GM23248 (cell line): ENCODE results near the gene MICAL2. TPM values are rescaled to one million over a fixed set of nuclear protein-coding genes. Genes with fewer than 3 reads are reported as not detected.
A peak's percentile ranks its signal among the peaks of the same experiment; 100 is the strongest.

Experiments used
- DNase-seq: peaks from one replicate; pipeline ENCODE4 v3.0.0-alpha.2; 2015
- H2AFZ ChIP-seq: fragments of 200-600 bp; sonication (generic); 2 replicates; pipeline ENCODE4 v1.6.1; 2016; ENCODE audit warnings: antibody characterized with exemption
- H3F3A ChIP-seq: fragments of 200-600 bp; sonication (generic); 2 replicates; pipeline ENCODE4 v1.6.1; 2016; ENCODE audit warnings: mild to moderate bottlenecking, antibody characterized with exemption, mixed run types; ENCODE audit not compliant: insufficient read depth
- H3K27ac ChIP-seq: fragments of 200-600 bp; sonication (generic); 2 replicates; pipeline ENCODE4 v1.5.1; 2016; ENCODE audit warnings: mild to moderate bottlenecking
- H3K27me3 ChIP-seq: fragments of 200-600 bp; sonication (generic); replicated peaks from 2 replicates; pipeline ENCODE4 v1.6.1; 2016; ENCODE audit warnings: mild to moderate bottlenecking; ENCODE audit not compliant: insufficient read depth
- H3K36me3 ChIP-seq: fragments of 200-600 bp; sonication (generic); 2 replicates; pipeline ENCODE4 v1.6.1; 2016; ENCODE audit warnings: low read depth, mild to moderate bottlenecking
- H3K4me1 ChIP-seq: fragments of 200-600 bp; sonication (generic); 2 replicates; pipeline ENCODE4 v1.6.1; 2016; ENCODE audit warnings: mild to moderate bottlenecking; ENCODE audit not compliant: insufficient read depth
- H3K4me2 ChIP-seq: fragments of 200-600 bp; sonication (generic); one replicate; pipeline ENCODE4 v1.6.1; 2016; ENCODE audit warnings: mild to moderate bottlenecking; ENCODE audit not compliant: unreplicated experiment
- H3K4me3 ChIP-seq: fragments of 200-600 bp; sonication (generic); 2 replicates; pipeline ENCODE4 v1.5.1; 2016; ENCODE audit warnings: mild to moderate bottlenecking
- H3K79me2 ChIP-seq: fragments of 200-600 bp; sonication (generic); 2 replicates; pipeline ENCODE4 v1.6.1; 2016; ENCODE audit warnings: mild to moderate bottlenecking; ENCODE audit not compliant: insufficient read depth
- H3K9ac ChIP-seq: fragments of 200-600 bp; sonication (generic); 2 replicates; pipeline ENCODE4 v1.6.1; 2016; ENCODE audit warnings: mild to moderate bottlenecking
- H3K9me2 ChIP-seq: fragments of 200-600 bp; sonication (generic); 2 replicates; pipeline ENCODE4 v1.6.1; 2016; ENCODE audit warnings: mixed run types, mild to moderate bottlenecking, moderate library complexity; ENCODE audit not compliant: insufficient read depth
- H3K9me3 ChIP-seq: fragments of 200-600 bp; sonication (generic); one replicate; pipeline ENCODE4 v1.6.1; 2017; ENCODE audit warnings: low read depth
- H4K20me1 ChIP-seq: fragments of 200-600 bp; sonication (generic); 2 replicates; pipeline ENCODE4 v1.6.0; 2016; ENCODE audit not compliant: insufficient read depth
- EZH2 ChIP-seq: fragments of 200-600 bp; sonication (generic); IDR thresholded peaks from 2 replicates; pipeline ENCODE4 v1.6.1; 2018; ENCODE audit warnings: antibody characterized with exemption, mild to moderate bottlenecking; ENCODE audit not compliant: insufficient read depth, poor library complexity, severe bottlenecking
- EZH2phosphoT487 ChIP-seq: fragments of 200-600 bp; sonication (generic); IDR thresholded peaks from 2 replicates; pipeline ENCODE4 v1.6.1; 2018; ENCODE audit warnings: antibody characterized with exemption, moderate library complexity, mild to moderate bottlenecking, low read depth; ENCODE audit not compliant: insufficient read depth
- WGBS, 2 experiments: methylation state at CpG; one replicate each; pipeline ENCODE4 v1.1.6; 2015 to 2017; ENCODE audit warnings: low lambda C conversion rate in 2 of 2, low coverage in 1 of 2; ENCODE audit errors: missing lambda C conversion rate in 2 of 2; 5-methylcytosine and 5-hydroxymethylcytosine counted together
- in situ Hi-C: fragments of 300-500 bp; cut with MboI; formaldehyde crosslinking; loops from 2 replicates; pipeline ENCODE4 v1.15.0; 2020
- polyA plus RNA-seq: library from polyadenylated mRNA; unstranded; fragments of >200 nt; fragmentation: Nextera tagmentation; extraction: Ambion mirVana; gene quantifications from 2 replicates; pipeline ENCODE4 v1.2.1, GENCODE V29; 2016
- total RNA-seq: library from RNA; depleted of rRNA; stranded (reverse); fragments of >200 nt; shearing (Covaris generic); gene quantifications from 2 replicates; pipeline ENCODE4 v1.2.3, GENCODE V29; 2014

MICAL2 gene
- total and polyA plus RNA-seq, 2 experiments from 2014 or later: 83.3 to 158 TPM

DNA sequence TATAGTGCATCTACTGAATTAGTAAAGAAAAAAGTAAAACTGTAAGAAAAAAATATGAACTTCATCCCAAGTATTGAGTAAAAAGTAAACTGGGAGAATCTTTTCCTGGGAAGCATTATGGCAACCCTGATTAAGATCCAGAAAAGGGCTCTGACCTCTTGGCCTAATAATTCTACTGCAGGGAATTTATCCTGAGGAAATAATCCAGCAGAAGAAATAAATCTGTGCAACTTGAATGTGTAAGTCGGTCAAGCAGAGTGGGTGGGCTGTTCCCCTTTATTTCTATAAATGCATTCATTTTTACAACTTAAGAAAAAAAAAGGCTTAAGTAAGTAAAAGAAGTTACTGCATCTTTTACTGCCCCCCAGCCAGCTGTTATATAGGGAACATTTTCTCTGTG is 155.7 kb downstream of the MICAL2 start:
- Histone ChIP-seq H4K20me1 (no peaks in the 10 kb centered on the region; the same call in 1 of the 2 replicates), H3F3A (0 out of 2 replicates have a peak, but pooled peaks cover 15% of the 10 kb centered on the region), H3K9me2 (no peaks in the 10 kb centered on the region), H3K4me1 (peaks cover 6% of the 10 kb centered on the region; the same call in 1 of the 2 replicates), H3K4me2 (no peak overlapping the region), H3K36me3 (peaks cover 22% of the 10 kb centered on the region), H3K27ac (no peak overlapping the region), H3K9me3 (no peaks in the 10 kb centered on the region), H3K4me3 (no peak overlapping the region), H3K27me3 (no peaks in the 10 kb centered on the region), H3K9ac (no peak overlapping the region), H3K79me2 (no peaks in the 10 kb centered on the region), H2AFZ (no peak overlapping the region)
- in situ Hi-C loops: loop anchor here (25.0 kb wide), 2 partner anchors 329 to 454 kb away; no protein-coding TSS in a partner anchor
- no peak for DNase-seq
- WGBS, 2 experiments: 100% methylated on average over 1 of the region's 1 CpG
- no peak for TF ChIP-seq EZH2
- no peak for TF ChIP-seq EZH2phosphoT487

DNA sequence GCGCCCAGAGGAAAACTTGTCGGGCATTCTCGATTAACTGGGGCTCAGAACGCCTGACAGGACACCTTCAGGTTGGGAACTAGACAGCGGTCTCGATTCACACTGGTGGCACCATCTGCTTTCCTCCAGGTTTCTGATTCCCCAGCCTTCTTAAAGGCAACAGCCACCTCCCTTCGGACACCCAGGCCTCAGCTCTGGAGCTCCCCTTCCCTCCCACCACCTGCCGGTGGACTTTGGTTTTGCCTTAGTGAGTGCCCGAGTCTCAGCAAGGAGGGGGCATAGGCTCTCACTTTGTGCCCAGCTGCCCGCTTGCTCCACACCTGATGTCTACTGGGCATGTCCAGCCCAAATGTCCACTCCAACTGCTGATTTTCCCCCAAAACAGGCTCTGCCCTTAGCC is 156.6 kb downstream of the MICAL2 start:
- Histone ChIP-seq H3K4me1 (peaks cover 6% of the 10 kb centered on the region; the same call in 1 of the 2 replicates), H3K27ac (no peak overlapping the region), H3K79me2 (no peaks in the 10 kb centered on the region), H3K27me3 (no peaks in the 10 kb centered on the region), H3K9ac (no peak overlapping the region), H3K9me2 (no peaks in the 10 kb centered on the region), H3F3A (0 out of 2 replicates have a peak, but pooled peaks cover 15% of the 10 kb centered on the region), H2AFZ (no peak overlapping the region), H3K4me2 (no peak overlapping the region), H3K4me3 (no peak overlapping the region), H3K36me3 (peaks cover 17% of the 10 kb centered on the region; the same call in 1 of the 2 replicates), H3K9me3 (no peaks in the 10 kb centered on the region), H4K20me1 (no peaks in the 10 kb centered on the region; the same call in 1 of the 2 replicates)
- TF ChIP-seq EZH2: no peak
- no peak for TF ChIP-seq EZH2phosphoT487
- no peak for DNase-seq
- in situ Hi-C loops: loop anchor here (25.0 kb wide), 2 partner anchors 330 to 455 kb away; no protein-coding TSS in a partner anchor
- WGBS, 2 experiments: 93 to 94% methylated on average over 10 of the region's 10 CpGs

- Histone ChIP-seq H3K27ac (no peak overlapping the region), H4K20me1 (no peaks in the 10 kb centered on the region), H3F3A (0 out of 2 replicates have a peak, but pooled peaks cover 13% of the 10 kb centered on the region), H3K79me2 (no peaks in the 10 kb centered on the region), H3K4me2 (no peak overlapping the region), H3K4me1 (peaks cover 11% of the 10 kb centered on the region), H2AFZ (no peak overlapping the region), H3K9me2 (no peaks in the 10 kb centered on the region), H3K9ac (no peak overlapping the region), H3K36me3 (peaks cover 10% of the 10 kb centered on the region; the same call in 1 of the 2 replicates), H3K9me3 (no peaks in the 10 kb centered on the region), H3K4me3 (no peak overlapping the region), H3K27me3 (no peaks in the 10 kb centered on the region)
- in situ Hi-C loops: loop anchor here (25.0 kb wide), 2 partner anchors 331 to 456 kb away; no protein-coding TSS in a partner anchor
- WGBS, 2 experiments: 97 to 100% methylated on average over 2 of the region's 2 CpGs
- TF ChIP-seq EZH2 (no peak), EZH2phosphoT487 (no peak)
- DNase-seq: no peak
Measured at GRCh38 chr11:12267921-12268320, 157.5 kb downstream of the MICAL2 start.

GRCh38 chr11:12269104-12269441 is 158.7 kb downstream of the MICAL2 start:
- WGBS, 2 experiments: 56% methylated on average over 3 of the region's 3 CpGs
- Histone ChIP-seq H3K79me2 (no peaks in the 10 kb centered on the region), H3K4me2 (peak overlapping the region; percentile 17), H3K9ac (no peak overlapping the region), H3K4me1 (peaks cover 20% of the 10 kb centered on the region), H2AFZ (no peak overlapping the region), H3K4me3 (no peak overlapping the region), H3K27me3 (no peaks in the 10 kb centered on the region), H3K36me3 (no peaks in the 10 kb centered on the region), H3K9me3 (no peaks in the 10 kb centered on the region), H3F3A (0 out of 2 replicates have a peak, but pooled peaks cover 8% of the 10 kb centered on the region), H4K20me1 (no peaks in the 10 kb centered on the region), H3K27ac (peak overlapping the region; percentile 24; the same call in 1 of the 2 replicates), H3K9me2 (no peaks in the 10 kb centered on the region)
- in situ Hi-C loops: loop anchor here (25.0 kb wide), 2 partner anchors 332 to 457 kb away; no protein-coding TSS in a partner anchor
- TF ChIP-seq EZH2phosphoT487 (no peak), EZH2 (no peak)
- peak; percentile 78 for DNase-seq
